Measurements from ENCODE around the gene ZC3H4.

ZC3H4 gene

GRCh38 chr19:47143322-47144073 lies 29.9 kb upstream of the ZC3H4 start:
- no peak for TF ChIP-seq CTCF (IDR thresholded peaks at IDR 0.05)

- no peak for TF ChIP-seq CTCF (IDR thresholded peaks at IDR 0.05)
Observed at GRCh38 chr19:47142779-47143178, 29.2 kb upstream of the ZC3H4 start.

GRCh38 chr19:47141695-47142094 lies 28.1 kb upstream of the ZC3H4 start:
- TF ChIP-seq CTCF (IDR thresholded peaks at IDR 0.05) = no peak

GRCh38 chr19:47135156-47135555 lies 21.6 kb upstream of the ZC3H4 start:
- TF ChIP-seq CTCF (IDR thresholded peaks at IDR 0.05) = no peak

GRCh38 chr19:47134545-47134944 lies 21.0 kb upstream of the ZC3H4 start:
- no peak for TF ChIP-seq CTCF (IDR thresholded peaks at IDR 0.05)

- TF ChIP-seq CTCF (IDR thresholded peaks at IDR 0.05) = no peak
Observed at GRCh38 chr19:47133021-47133471, 19.5 kb upstream of the ZC3H4 start.

- TF ChIP-seq CTCF (IDR thresholded peaks at IDR 0.05) = no peak
Observed at GRCh38 chr19:47132194-47132852, 18.7 kb upstream of the ZC3H4 start.
